Measurements from ENCODE around the gene HS3ST3B1.

DNA sequence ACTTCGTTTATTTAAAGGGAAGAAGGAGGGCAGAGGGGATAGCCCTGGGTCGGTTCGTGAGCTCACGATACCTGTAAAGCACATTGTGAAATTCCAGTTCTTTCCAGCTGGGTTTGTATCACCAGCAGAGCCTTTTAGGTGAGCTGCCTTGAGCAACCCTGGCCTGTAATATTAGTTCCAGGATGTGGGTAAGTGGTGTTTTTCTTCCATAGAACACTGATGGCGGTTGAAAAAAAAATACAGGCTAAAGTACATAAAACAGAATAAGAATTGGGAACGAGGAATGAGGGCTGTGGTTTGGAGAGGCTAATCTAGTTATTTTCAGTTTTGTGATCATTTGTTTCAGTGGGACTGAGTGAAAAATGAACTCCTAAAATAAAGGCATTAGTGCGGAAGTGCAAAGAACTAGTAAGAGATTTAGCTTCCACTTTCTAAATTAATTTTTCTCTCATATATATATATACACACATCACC, 20.6 kb downstream of the HS3ST3B1 start:
- TF ChIP-seq, protein P1, sequence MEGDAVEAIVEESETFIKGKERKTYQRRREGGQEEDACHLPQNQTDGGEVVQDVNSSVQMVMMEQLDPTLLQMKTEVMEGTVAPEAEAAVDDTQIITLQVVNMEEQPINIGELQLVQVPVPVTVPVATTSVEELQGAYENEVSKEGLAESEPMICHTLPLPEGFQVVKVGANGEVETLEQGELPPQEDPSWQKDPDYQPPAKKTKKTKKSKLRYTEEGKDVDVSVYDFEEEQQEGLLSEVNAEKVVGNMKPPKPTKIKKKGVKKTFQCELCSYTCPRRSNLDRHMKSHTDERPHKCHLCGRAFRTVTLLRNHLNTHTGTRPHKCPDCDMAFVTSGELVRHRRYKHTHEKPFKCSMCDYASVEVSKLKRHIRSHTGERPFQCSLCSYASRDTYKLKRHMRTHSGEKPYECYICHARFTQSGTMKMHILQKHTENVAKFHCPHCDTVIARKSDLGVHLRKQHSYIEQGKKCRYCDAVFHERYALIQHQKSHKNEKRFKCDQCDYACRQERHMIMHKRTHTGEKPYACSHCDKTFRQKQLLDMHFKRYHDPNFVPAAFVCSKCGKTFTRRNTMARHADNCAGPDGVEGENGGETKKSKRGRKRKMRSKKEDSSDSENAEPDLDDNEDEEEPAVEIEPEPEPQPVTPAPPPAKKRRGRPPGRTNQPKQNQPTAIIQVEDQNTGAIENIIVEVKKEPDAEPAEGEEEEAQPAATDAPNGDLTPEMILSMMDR (IDR thresholded peaks at IDR 0.05): no peak
- no peak for TF ChIP-seq POLR2A (IDR thresholded peaks at IDR 0.05)
- TF ChIP-seq EP300 (IDR thresholded peaks at IDR 0.05): no peak

Data from ovary (tissue), 3 donors.